Activated CD8-positive, alpha-beta memory T cell treated with anti-CD3 and anti-CD28 coated beads for 24 hours (primary cell): Measurements from ENCODE around the gene HRH4.

Source experiments
- DNase-seq: peaks from one replicate; pipeline ENCODE4 v3.0.0-alpha.2; 2020

HRH4 gene

DNA sequence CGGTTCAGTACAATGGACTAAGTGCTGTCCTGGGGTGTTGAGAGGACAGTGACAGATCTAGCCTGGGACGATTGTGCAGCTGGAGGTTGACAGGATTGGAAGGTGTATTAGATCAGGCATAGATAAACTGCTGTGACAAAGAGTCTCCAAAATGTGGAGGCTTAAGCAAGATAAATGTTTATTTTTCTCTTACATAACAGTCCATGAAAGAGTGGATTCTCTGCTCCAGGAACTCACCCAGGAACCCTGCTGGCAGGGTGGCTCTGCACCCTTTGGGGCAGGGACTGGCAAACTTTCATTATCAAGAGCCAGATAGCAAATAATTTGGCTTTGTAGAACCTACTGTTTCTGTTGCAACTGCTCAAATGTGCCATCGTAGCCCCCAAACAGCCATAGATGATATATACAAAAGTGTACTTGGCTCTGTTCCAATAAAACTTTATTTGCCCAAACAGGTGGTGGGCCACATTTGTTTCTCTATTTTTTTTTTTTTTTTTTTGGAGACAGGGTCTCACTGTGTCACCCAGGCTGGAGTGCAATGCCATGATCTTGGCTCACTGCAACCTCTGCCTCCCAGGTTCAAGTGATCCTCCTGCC, 9.7 kb downstream of the HRH4 start:
- no peak for DNase-seq

DNA sequence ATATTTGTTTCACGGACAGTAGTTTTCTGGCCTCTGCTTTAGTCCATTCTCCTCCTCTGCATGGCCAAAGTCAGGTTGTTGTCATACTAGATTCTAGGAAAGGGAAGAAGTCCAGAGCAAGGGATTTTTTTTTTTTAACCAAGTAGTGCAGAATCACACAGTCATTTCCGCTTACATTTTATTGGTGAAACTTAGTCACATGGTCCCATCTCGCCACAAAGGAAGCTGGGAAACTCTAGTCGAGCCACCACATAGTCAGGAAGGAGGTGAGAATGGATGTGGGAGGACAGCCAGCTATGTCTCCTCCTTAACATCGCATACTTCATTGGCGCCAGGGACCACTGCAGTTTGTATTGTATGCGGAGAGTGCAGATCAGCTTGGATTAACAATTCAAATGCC, 10.4 kb downstream of the HRH4 start:
- no peak for DNase-seq

DNA sequence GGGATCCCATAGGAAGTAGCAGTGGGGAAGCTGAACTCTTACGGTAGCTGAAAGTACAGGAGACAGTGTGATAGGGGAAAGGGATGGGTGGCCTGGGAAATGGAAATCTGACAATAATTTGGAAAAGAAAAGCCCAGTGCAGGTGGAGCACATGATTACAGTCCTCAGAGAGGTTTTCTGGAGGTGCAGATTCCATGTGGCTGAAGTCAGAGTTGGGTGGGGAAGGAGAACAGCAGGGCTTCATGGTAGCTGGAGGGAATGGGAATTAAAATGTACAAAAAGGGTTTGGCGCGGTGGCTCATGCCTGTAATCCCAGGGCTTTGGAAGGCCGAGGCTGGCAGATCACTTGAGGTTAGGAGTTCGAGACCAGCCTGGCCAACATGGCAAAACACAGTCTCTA, 12.2 kb downstream of the HRH4 start:
- no peak for DNase-seq

DNA sequence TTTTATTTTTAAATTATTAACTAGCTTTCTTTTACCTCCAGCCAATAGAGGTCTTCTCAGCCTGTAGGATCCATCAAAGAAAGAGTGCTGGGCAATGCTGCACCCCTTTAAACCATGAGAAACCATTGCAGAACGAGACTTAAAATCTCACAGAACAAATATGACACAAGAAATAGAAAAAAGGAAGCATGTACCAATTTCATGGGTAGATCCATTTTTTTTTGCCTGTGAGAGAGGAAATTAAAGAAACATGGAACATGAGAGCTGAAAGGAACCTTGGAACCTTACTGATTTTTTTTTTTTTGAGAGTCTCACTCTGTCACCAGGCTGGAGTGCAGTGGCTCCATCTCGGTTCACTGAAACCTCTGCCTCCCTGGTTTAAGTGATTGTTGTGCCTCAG, 14.0 kb downstream of the HRH4 start:
- no peak for DNase-seq

DNA sequence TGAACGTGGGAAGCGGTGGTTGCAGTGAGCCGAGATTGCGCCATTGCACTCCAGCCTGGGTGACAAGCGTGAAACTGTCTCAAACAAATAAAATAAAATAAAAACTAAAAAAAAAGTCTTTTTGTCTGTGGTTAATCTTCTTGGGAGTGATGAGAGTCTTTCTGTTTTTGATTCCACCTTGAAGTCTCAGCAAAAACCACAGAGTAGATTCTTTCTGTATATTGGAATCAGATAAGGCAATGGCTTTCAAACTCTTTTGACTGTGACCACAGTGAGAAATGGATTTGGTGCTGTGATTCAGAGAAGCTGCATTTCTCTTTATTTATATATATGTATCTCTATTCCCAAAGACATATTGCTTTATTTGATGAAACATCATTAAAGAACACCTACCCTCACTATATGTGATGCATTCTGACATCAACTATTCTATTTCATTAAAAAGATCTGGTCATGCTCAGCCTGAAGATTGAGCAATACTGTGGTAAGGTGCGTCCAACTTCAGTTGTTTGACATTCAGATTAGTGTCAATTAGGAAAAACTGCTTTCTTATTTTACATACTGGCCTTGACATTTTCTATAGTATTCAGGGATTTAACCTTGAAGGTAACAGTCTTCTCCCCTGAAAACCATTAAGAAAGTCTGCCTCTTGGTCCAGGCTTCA, 15.6 kb downstream of the HRH4 start:
- DNase-seq: no peak

DNA sequence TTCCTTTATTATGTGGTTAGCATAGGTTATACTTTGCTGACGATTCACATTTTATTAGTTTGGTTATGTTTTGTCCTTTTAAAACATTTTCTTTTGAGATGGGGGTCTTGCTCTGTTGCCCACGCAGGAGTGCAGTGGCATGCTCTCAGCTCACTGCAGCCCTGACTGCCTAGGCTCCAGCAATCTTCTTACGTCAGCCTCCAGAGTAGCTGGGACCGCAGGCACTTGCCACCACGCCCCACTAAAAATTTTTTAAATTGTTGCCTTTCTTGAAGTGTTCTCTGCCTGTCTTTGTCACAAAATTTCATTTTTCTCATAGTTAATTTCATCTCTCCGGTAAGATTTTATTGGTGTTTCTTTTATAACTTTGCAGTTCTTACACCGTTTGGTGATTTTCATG, 18.9 kb downstream of the HRH4 start:
- DNase-seq: no peak

DNA sequence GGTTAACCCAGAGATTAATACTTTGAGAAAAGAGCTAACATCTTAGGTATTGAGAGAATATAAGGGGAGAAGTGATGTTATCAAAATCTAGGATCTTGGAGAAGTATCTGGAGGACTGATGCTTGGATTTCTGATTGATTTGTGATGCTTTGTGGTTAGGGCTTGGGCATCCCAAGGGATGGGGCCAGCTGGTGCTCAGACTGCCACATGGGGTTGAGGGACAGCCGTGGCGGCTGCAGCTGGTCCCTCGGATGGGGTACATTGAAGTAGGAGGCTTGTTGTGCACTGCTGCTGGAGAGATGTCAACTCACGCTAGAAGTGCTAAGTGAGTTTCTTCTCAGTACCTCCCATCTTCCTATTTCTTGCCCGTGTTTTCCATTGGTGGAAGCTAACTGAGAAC, 22.4 kb downstream of the HRH4 start:
- no peak for DNase-seq

DNA sequence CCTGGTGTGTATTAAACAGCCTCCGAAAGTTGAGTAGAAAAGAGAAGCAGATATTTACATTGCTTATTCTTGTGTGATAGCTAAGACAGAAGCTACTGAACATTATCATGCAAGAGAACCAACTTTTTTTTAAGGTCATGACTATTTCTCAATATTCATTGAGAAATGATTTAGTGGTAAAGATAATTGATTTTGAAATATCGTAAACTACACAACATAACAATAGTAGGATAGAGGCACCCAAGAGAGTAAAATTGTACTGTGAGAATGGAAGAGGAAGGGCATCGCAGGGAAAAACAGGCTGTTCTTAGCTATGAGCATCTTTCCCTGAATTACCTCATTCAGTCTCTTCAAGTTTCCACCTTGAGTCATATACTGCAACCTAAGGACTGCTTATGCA, 25.2 kb downstream of the HRH4 start:
- DNase-seq: no peak

DNA sequence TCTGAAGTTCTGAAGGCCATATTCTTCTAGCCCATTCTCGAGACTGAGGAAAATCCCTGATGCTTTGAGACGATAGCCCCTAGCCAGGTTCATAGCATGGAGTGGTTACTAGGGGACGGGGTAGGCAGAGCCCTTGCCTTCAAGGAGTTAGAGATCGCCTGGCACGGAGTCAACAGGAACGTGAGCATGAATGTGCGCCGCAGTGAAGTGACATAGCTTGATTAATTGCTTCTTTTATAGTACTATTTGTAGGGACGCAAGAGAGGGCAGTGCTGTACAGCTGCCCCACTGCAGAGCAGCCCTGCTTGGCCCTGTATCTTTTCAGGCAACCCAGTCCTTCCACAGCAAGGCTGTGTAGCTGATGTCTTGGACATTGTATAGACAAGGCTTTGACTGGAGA, 26.2 kb downstream of the HRH4 start:
- no peak for DNase-seq

DNA sequence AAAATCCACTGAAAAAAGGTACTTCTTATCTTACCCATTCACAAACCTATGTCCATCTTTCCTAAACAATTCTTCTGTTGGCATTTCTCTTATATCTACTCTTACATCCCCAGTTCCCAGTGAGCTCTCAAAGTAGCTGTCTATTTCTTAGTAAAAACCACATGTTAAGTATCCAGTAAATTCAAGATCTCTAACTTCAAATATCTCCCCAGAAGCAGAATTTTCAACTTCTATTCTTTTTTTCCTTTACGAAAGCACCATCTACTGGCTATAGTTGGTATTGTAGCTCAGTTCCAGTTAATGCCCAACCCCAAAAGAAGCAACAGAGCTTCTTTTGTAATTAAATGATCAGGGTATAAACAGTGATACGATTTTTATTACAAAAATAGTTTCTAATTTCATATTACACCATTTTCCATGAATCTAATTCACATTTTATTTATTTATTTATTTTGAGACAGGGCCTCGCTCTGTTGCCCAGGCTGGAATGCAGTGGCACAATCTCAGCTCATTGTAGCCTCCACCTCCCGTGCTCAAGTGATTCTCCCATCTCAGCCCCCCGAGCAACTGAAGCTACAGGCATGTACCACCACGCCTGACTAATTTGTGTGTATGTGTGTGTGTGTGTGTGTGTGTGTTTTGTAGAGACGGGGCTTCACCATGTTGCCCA, 28.5 kb downstream of the HRH4 start:
- DNase-seq: no peak

DNA sequence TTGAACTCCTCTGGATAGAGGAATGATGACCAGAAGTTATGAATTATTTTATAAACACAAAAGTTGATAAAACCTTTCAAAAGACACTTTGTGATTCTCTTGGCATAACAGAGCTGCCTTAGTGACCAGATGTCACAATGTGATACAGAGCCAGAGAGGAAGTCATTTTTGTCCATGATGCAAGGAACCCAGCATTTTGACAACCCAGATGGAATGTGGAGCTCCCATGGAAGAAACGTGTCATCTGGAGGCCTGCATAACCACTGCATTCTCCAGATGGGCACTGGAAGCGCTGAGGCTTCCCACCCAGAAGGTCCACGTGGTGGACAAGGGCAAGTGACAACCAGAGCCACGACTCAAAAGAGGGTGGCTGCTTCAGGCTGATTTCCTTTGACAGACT, 30.1 kb downstream of the HRH4 start:
- no peak for DNase-seq

DNA sequence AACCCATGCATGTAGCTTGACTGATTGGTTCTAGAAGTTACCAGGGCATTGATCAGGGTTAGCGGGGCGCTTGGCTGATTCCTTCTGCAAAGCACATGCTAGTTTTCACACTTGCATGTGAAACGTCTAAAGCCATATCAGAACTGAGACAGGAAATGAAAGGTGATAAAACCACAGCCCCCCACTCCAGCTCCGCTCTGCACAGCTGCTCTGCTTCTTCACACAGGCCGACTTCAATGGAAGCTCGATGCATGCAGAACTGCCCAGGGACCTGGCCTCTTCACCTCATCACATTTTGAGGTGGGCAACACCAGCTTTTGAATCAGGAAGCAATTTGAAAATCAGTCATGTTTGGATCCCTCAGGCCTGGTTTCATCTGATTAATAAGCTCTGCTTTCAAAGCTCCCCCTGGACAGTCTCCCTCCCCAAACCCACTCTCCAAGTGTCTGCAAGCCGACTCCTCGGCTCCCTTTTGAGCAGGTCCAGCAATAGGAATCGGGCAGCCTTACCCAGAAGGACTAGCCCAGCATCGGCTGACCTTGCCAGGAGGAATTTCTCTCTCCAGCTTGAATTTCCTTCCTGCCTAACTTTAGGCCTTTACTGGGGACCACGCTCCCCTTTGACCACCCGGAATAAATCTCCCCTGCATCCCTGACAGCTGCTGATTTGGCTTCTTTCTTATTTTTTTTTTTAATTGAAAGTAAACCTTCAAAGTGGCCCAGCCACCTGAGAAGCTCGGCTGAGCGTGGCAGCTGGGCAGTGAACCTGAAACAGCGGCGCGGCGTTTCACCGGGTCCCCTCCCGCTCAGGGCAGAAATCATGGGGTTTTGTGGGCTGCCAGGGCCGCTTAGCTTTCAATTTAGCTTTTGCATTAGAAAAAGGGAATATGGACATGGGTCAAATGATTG, 31.7 kb downstream of the HRH4 start:
- no peak for DNase-seq

DNA sequence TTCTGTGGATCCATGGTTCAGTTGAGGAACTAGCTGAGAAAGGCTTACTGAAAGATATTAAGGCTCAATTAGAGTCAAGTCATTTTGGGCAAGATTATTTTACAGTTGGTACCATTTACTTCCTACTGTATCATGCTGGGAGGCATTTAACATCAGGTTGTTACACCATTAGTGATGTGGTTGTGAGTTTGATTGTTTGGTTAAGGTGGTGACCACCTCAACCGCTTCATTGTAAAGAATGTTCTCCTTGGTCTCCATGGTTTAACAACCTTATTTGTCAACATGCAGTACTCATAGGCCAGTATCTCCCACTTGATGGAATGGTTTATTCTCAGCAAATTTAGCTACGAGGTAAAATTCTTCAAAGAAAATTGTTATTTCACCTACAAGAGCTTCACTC, 34.1 kb downstream of the HRH4 start:
- no peak for DNase-seq

DNA sequence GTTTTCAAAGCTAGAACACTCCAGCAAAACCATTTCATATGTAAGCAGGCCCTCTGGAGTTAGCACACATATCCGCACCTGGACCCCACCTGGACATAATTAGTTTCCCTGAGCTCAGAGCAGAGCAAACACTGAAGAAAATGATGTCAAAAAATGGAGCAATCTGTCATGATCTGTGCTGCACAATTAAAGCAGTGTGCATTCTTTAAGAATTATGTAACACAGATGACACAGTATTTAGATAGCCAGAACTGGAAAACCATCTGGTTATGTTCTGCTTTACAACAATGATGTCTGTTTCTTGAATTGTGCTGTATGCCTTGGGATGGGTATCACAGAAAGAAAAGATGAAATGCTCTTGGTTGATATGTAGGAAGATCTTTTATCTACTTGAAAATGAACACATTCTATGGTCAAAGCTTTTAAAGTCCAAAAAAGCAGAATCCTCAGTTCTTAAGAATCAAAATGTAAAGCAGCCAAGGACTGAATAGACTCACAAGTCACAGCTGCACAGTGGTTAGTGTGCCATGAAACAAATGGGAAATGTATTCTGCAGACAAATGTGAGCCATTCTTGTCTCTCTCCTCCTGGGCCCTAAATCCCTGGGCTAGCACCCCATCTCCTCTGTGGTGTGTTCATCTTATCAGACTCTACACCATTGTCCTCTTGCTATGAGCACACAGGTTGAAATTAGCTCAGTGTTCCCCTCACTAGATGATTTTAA, 36.8 kb downstream of the HRH4 start:
- no peak for DNase-seq

DNA sequence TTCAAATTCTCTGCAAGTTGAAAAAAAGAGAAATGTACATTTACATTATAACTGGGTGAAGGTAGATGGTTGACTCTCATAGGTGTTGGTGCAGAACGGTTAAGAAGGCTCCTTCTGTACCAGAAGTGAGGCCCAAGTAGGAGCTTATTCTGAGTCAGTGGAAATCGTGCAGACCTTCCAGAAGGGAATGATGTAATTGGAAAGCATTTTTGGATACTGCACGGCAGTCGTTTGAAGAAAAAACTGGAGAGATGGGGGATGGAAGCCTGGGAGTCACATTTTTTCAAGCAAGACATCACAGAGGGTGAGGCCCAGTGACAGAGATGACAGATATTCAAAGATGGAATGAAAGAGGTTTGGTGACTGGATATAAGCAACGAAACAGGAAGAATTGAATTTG, 39.4 kb downstream of the HRH4 start:
- no peak for DNase-seq

DNA sequence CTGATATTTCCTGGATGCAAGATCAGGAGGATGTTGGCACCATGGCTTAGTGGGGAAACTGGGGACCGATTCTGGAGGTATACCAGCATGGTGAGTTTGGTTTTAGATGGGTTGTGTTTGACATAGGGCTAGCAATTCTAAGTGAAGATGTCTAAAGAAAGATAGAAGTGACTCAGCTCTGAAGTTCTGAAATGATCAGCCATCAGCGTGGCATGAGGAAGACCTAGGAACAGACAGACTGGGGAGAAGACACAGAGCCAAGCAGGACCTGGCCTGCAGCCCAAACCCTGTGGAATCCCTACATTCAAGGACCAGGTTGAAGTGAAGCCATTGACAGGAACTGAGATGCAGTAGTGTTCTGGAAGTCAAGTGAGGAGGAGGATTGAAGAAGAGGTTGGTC, 39.8 kb downstream of the HRH4 start:
- no peak for DNase-seq

DNA sequence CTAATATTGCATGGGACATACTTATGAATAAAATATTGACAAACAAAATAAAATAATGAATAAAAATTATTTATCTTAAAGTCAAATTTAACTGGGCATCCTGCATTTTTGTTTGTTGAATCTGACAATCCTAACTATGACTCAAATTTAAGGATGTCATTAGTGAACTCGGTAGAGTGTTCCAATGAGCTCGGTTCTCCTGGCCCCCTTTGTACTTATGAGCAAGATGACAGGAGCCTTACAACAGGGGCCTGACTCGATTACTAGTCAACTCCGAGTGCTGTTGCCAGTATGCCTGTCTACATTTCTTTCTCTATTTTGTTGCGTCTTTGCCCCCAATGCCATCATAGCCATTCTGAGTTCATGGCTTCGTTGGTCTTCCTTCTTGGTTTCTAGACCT, 40.3 kb downstream of the HRH4 start:
- no peak for DNase-seq

DNA sequence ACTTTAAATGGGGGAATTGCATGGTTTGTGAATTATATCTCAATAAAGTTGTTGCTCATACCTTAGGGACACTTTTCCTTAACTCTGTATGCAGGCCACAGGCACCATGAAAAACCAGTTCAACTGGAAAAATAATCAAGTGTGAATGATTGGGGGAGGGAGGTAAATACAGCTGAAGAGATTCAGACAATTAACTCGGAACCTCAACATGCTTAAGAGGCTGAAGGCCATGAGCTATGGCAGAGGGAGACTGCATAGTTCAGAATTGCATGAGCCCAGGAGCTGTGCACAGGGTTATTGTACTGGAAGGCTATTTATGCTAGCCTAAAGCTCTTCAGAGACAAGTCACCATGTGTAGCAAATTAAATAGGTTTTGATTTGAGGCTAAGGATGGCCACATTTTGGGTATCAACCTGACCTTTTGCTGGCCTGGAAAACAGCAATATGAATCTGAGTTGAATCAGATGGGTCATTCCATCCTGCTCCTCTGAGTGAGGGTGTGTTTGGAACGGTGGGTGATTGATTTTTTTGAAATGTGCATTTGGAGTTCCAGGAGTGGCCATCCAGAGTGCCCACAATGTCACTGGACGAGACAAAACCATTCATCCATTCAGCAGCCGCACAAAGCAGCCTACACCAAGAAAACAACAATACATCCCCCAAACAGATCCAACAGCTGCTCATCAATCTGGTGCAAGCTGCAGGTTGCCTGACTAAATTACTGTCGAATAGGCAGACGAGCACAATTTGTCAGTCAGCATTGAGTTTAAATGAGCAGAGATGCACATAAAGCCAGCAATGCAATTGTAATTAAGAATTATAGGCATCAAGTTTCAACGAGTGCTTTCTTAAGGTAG, 42.5 kb downstream of the HRH4 start:
- no peak for DNase-seq

DNA sequence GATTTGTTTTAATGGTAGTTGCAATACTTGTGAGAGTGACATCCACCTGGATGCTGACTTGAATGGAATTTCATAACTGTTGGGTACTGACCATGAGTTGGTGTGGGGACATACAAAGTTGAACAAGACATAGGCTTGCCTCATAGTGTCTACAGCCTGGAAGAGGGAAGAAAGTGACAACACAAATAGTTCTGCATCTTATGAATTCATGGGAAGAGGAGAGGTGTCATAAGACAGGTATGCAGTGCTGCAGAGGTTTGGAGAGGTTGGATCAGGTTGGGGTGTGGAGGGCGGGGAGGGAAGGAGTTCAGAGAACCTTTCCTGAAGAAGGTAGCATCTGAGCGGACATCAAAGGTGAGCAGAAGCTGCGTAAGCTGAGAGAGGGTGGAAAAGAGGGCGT, 44.0 kb downstream of the HRH4 start:
- DNase-seq: no peak

DNA sequence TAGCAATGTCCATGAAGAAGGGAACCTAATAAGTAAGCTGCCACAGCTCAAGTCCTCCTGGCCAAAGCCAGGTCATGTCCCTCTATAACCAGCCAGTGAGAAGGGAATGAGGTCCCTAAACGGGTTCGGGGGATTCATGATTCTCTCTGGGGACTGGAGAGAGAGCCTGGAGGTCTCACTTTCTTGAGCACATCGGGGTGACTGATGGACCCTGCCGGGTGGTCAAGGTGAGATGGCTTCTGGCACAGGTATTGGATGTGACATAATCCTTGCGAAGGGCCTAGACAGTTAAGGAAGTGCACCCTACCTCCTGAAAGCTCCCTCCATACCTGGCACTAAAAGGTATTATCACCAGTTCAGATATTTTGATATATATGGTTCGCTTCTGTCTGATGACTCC, 45.7 kb downstream of the HRH4 start:
- DNase-seq: no peak

DNA sequence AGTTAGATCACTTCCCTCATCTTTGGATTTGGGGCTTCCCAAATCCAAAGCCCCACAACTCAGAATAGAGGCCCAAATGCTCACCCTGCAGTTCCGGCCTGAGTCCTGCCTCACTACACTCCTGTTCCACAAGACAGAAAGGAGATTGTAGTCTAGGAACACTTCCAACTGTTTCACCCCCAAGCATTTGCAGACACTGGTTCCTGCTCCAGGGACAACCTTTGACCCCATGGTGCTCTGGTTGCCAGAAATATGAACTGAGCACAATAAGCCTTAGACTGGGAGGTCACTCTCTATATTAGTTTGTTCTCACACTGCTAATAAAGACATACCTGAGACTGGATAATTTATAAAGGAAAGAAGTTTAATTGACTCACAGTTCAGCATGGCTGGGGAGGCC, 49.0 kb downstream of the HRH4 start:
- DNase-seq: no peak

DNA sequence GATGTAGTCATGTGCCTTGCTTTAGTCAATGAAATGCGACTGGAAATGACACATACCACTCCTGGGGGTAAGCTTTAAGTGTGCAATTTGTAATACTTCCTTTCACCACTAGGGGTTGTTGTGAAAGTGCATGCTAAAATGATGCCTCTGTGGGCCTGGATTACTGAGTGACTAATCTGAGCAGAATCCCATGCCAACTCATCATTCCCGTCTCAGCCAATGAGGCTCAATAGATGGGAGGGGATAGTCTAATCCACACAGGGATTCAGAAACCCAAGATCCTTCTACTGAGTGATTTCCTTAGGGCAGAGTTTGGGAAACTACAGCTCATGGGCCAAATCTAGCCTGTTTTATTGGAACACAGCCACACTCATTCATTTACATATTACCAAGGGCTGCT, 54.0 kb downstream of the HRH4 start:
- no peak for DNase-seq
